Loucy (cell line): ENCODE data around the gene C3orf20.

Source experiments
- H2AFZ ChIP-seq: fragments of 200-600 bp; sonication (generic); 2 replicates; pipeline ENCODE4 v1.6.0; 2016; ENCODE audit warnings: antibody characterized with exemption, mild to moderate bottlenecking, low read length, moderate library complexity
- H3F3A ChIP-seq: fragments of 200-600 bp; 2 replicates; pipeline ENCODE4 v1.6.0; 2016; ENCODE audit warnings: antibody characterized with exemption, low read depth, mild to moderate bottlenecking
- H3K27me3 ChIP-seq: fragments of 200-600 bp; sonication (generic); 2 replicates; pipeline ENCODE4 v1.6.1; 2014; ENCODE audit warnings: low read length, mild to moderate bottlenecking; ENCODE audit not compliant: insufficient read depth, poor library complexity, severe bottlenecking
- H3K36me3 ChIP-seq: fragments of 200-600 bp; sonication (generic); 2 replicates; pipeline ENCODE4 v1.6.1; 2016; ENCODE audit warnings: low read length; ENCODE audit not compliant: insufficient read depth
- H3K4me1 ChIP-seq: fragments of 200-600 bp; sonication (generic); 2 replicates; pipeline ENCODE4 v1.5.1; 2014; ENCODE audit warnings: low read length, mild to moderate bottlenecking; ENCODE audit not compliant: insufficient read depth, poor library complexity, severe bottlenecking
- H3K4me2 ChIP-seq: fragments of 200-600 bp; sonication (generic); 2 replicates; pipeline ENCODE4 v1.6.0; 2014; ENCODE audit warnings: antibody characterized with exemption, low read length, low read depth, mild to moderate bottlenecking; ENCODE audit not compliant: poor library complexity, severe bottlenecking
- H3K4me3 ChIP-seq: fragments of 200-600 bp; sonication (generic); 2 replicates; pipeline ENCODE4 v1.5.1; 2014; ENCODE audit warnings: low read length, mild to moderate bottlenecking, mixed read lengths; ENCODE audit not compliant: poor library complexity, severe bottlenecking
- H3K79me2 ChIP-seq: fragments of 200-600 bp; sonication (generic); 2 replicates; pipeline ENCODE4 v1.6.1; 2014; ENCODE audit warnings: low read length; ENCODE audit not compliant: insufficient read depth
- H3K9ac ChIP-seq: fragments of 200-600 bp; sonication (generic); 2 replicates; pipeline ENCODE4 v1.6.0; 2014; ENCODE audit warnings: mild to moderate bottlenecking, low read depth, low read length, moderate library complexity; ENCODE audit not compliant: poor library complexity, severe bottlenecking
- H3K9me2 ChIP-seq: fragments of 200-600 bp; sonication (generic); replicated peaks from 2 replicates; pipeline ENCODE4 v1.6.1; 2016; ENCODE audit warnings: low read depth, low read length, mixed read lengths
- H3K9me3 ChIP-seq: fragments of 200-600 bp; sonication (generic); 2 replicates; pipeline ENCODE4 v1.6.1; 2014; ENCODE audit warnings: mild to moderate bottlenecking, antibody characterized with exemption, low read length, low read depth; ENCODE audit not compliant: insufficient read depth
- H4K20me1 ChIP-seq: fragments of 200-600 bp; sonication (generic); 2 replicates; pipeline ENCODE4 v1.6.0; 2014; ENCODE audit warnings: antibody characterized with exemption, low read length, mild to moderate bottlenecking; ENCODE audit not compliant: insufficient read depth, poor library complexity, severe bottlenecking
- CTCF ChIP-seq: fragments of 200-600 bp; sonication (generic); conservative IDR thresholded peaks from 2 replicates; pipeline ENCODE4 v1.5.1; 2014; ENCODE audit warnings: mild to moderate bottlenecking, antibody characterized with exemption, low read length
- EZH2phosphoT487 ChIP-seq: fragments of 200-600 bp; IDR thresholded peaks from 2 replicates; pipeline ENCODE4 v1.6.1; 2018; ENCODE audit warnings: antibody characterized with exemption, mild to moderate bottlenecking, moderate library complexity, borderline replicate concordance

C3orf20 gene

GRCh38 chr3:14821151-14821550 lies 146.2 kb downstream of the C3orf20 start:
- no peak overlapping the region for H3K4me2 ChIP-seq
- H3K9me3 ChIP-seq = no peaks in the 10 kb centered on the region
- H3K27me3 ChIP-seq = no peaks in the 10 kb centered on the region
- TF ChIP-seq CTCF = no peak
- no peak for TF ChIP-seq EZH2phosphoT487
- H2AFZ ChIP-seq = no peak overlapping the region
- no peaks in the 10 kb centered on the region for H3F3A ChIP-seq
- no peaks in the 10 kb centered on the region for H3K79me2 ChIP-seq
- H3K4me1 ChIP-seq = no peaks in the 10 kb centered on the region
- H3K9ac ChIP-seq = no peak overlapping the region
- no peaks in the 10 kb centered on the region for H3K36me3 ChIP-seq
- H4K20me1 ChIP-seq = no peaks in the 10 kb centered on the region
- H3K4me3 ChIP-seq = no peak overlapping the region
- H3K9me2 ChIP-seq = no peaks in the 10 kb centered on the region

GRCh38 chr3:14822134-14822533 lies 147.2 kb downstream of the C3orf20 start:
- H3K4me3 ChIP-seq = no peak overlapping the region
- no peaks in the 10 kb centered on the region for H3K27me3 ChIP-seq
- H3K9me2 ChIP-seq = no peaks in the 10 kb centered on the region
- no peaks in the 10 kb centered on the region for H3K9me3 ChIP-seq
- H2AFZ ChIP-seq = no peak overlapping the region
- no peaks in the 10 kb centered on the region for H3K4me1 ChIP-seq
- H3K79me2 ChIP-seq = no peaks in the 10 kb centered on the region
- no peaks in the 10 kb centered on the region for H3K36me3 ChIP-seq
- no peaks in the 10 kb centered on the region for H3F3A ChIP-seq
- H3K4me2 ChIP-seq = no peak overlapping the region
- H4K20me1 ChIP-seq = no peaks in the 10 kb centered on the region
- TF ChIP-seq CTCF = no peak
- TF ChIP-seq EZH2phosphoT487 = no peak
- no peak overlapping the region for H3K9ac ChIP-seq
